Spleen (tissue), 7 donors: ENCODE data around the gene AGPAT4.

Experiments used
- CTCF ChIP-seq, 11 experiments: fragments of 200-600 bp in 7 of 11; fragments of 450-650 bp in 4 of 11; sonication (generic) in 4 of 11; IDR thresholded peaks in 8 of 11; conservative IDR thresholded peaks in 3 of 11; 1 replicate in 7 of 11; 2 replicates in 4 of 11; pipeline versions ENCODE4 v1.4.0 to v1.8.0; 2016 to 2021; ENCODE audit warnings: antibody characterized with exemption in 11 of 11, inconsistent platforms in 4 of 11, mild to moderate bottlenecking in 1 of 11
- POLR2A ChIP-seq, 3 donors: fragments of 450-650 bp; IDR thresholded peaks; one replicate each; pipeline ENCODE4 v1.5.1; 2017; ENCODE audit warnings: antibody characterized with exemption in 3 of 3, mild to moderate bottlenecking in 1 of 3
- POLR2AphosphoS5 ChIP-seq, 3 donors: sonication (generic); formaldehyde crosslinking; IDR thresholded peaks; one replicate each; pipeline ENCODE4 v1.5.1; 2017; ENCODE audit warnings: antibody characterized with exemption in 3 of 3
- donor health status: DM: no; HTN: no; CAD: no; lungs with moderate emphysema.
- donor health status: DM: no; HTN: no; CAD: no.
- donor health status: DM: no; HTN: no; CAD: no.

DNA sequence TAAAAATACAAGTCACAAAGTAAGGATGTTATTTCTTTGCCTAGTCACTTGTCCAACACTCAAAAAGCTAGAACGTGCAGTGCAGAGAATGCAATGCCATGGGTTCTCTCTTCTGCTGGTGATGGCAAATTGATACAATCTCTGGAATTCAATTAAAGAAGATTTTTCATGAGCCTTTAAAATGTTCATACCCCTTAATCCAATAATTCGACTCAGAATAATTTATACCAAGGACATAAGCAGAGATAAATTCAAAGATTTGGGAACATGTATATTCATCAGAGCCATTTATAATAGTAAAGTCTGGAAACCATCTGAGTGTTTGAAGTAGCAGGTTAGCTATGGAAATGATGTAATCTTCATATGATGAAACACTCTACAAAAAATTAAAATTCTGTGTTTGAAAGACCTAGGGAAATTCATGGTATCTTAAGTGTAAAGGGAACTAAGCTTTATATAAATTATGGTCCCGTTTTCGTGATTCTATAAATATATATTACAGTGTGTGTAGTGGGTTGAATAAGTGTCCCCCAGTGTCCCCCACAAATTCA, 2.8 kb upstream of the AGPAT4 start:
- no peak for TF ChIP-seq CTCF (IDR thresholded peaks at IDR 0.05 in 8 of 11, conservative IDR thresholded peaks at IDR 0.05 in 3 of 11)
- no peak for TF ChIP-seq POLR2AphosphoS5 (IDR thresholded peaks at IDR 0.05)
- no peak for TF ChIP-seq POLR2A (IDR thresholded peaks at IDR 0.05)
